Brain microvascular endothelial cell (primary cell): ENCODE measurements around the gene TMEM273.

Source experiments
- DNase-seq: peaks from one replicate; pipeline ENCODE4 v3.0.0-alpha.2; 2020
- H3K27ac ChIP-seq: fragments of 250-450 bp; sonication (Bioruptor Pico); 2 replicates; pipeline ENCODE4 v1.5.1; 2020; ENCODE audit warnings: mild to moderate bottlenecking, moderate library complexity
- H3K27me3 ChIP-seq: fragments of 250-450 bp; sonication (Bioruptor Pico); replicated peaks from 2 replicates; pipeline ENCODE4 v1.5.1; 2020; ENCODE audit warnings: mild to moderate bottlenecking
- H3K36me3 ChIP-seq: fragments of 250-450 bp; sonication (Bioruptor Pico); replicated peaks from 2 replicates; pipeline ENCODE4 v1.5.1; 2020; ENCODE audit warnings: mild to moderate bottlenecking
- H3K4me3 ChIP-seq: 2 replicates; pipeline ENCODE4 v1.5.1; 2011; ENCODE audit warnings: low read depth, mild to moderate bottlenecking, control low read depth, low read length, moderate library complexity
- in situ Hi-C: cut with HindIII; loops from 2 replicates; pipeline ENCODE4 v1.10.0; 2017; ENCODE audit warnings: low sequenced_read_pairs, low pct_ligation_motif_present
- TF ChIP-seq, protein P1 (sequence below): IDR thresholded peaks from 2 replicates; pipeline ENCODE4 v1.5.1; 2011; ENCODE audit warnings: low read depth, mild to moderate bottlenecking, moderate library complexity, low read length, control low read depth, inconsistent platforms; ENCODE audit errors: missing control alignments

The TMEM273 gene

DNA sequence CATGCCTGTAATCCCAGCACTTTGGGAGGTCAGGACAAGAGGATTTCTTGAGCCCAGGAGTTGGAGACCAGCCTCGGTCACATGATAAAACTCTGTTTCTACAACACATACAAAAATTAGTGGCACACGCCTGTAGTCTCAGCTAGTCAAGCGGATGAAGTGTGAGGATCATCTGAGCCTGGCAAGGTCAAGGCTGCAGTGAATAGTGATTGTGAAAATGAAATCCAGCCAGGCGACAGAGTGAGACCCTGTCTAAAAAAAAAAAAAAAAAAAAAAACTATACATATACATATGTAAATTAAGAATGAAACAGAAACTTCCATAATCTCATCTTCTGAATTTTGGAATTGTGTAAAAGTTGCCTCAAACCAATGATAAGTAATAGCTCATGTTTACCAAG lies 36.2 kb downstream of the TMEM273 start:
- Histone ChIP-seq H3K27me3 (no peaks in the 10 kb centered on the region), H3K4me3 (no peak overlapping the region), H3K36me3 (no peaks in the 10 kb centered on the region), H3K27ac (no peak overlapping the region)
- no peak for DNase-seq
- TF ChIP-seq, protein P1, sequence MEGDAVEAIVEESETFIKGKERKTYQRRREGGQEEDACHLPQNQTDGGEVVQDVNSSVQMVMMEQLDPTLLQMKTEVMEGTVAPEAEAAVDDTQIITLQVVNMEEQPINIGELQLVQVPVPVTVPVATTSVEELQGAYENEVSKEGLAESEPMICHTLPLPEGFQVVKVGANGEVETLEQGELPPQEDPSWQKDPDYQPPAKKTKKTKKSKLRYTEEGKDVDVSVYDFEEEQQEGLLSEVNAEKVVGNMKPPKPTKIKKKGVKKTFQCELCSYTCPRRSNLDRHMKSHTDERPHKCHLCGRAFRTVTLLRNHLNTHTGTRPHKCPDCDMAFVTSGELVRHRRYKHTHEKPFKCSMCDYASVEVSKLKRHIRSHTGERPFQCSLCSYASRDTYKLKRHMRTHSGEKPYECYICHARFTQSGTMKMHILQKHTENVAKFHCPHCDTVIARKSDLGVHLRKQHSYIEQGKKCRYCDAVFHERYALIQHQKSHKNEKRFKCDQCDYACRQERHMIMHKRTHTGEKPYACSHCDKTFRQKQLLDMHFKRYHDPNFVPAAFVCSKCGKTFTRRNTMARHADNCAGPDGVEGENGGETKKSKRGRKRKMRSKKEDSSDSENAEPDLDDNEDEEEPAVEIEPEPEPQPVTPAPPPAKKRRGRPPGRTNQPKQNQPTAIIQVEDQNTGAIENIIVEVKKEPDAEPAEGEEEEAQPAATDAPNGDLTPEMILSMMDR = no peak
- in situ Hi-C loops = no loop called here

DNA sequence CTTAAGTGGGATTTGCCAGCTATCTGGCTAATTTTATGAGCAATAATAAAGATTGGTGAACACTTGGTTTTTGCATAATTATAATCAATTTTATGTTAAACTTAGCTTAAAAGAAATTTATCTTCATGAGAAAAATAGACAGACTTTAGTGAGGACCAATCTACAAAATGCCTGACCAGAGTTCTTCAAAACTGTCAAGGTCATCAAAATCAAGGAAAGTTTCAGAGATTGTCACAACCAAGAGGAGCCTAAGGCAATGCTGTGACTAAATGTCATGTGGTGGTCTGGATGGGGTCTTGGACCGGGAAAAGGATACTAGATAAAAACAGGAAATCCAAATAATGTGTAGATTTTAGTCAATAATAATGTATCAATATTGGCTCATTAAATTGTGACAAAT lies 36.7 kb downstream of the TMEM273 start:
- DNase-seq = no peak
- Histone ChIP-seq H3K27ac (no peak overlapping the region), H3K27me3 (no peaks in the 10 kb centered on the region), H3K4me3 (no peak overlapping the region), H3K36me3 (no peaks in the 10 kb centered on the region)
- in situ Hi-C loops = no loop called here
- TF ChIP-seq, protein P1 = no peak

DNA sequence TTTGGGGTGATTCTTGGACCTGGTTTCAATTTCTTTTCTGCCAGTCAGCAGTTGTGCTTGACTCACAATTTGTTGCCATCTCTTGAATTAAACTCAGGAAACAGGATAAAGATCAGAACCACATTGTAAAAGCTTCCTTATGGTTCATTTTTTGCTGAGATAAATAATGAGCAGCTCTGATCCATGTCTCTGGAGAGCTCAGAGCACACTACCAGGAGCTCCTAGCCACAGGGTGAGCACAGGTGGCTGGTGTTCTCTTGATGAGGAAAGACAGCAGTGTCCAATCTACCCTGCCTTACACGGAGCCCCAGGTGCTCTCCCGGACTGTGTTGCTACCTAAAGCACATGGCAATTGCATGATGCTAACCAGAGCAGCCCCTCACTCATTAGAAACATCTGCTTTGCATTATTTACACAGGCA lies 37.2 kb downstream of the TMEM273 start:
- Histone ChIP-seq H3K36me3 (no peaks in the 10 kb centered on the region), H3K27ac (no peak overlapping the region), H3K27me3 (no peaks in the 10 kb centered on the region), H3K4me3 (no peak overlapping the region)
- no peak for DNase-seq
- TF ChIP-seq, protein P1 = no peak
- in situ Hi-C loops = no loop called here

DNA sequence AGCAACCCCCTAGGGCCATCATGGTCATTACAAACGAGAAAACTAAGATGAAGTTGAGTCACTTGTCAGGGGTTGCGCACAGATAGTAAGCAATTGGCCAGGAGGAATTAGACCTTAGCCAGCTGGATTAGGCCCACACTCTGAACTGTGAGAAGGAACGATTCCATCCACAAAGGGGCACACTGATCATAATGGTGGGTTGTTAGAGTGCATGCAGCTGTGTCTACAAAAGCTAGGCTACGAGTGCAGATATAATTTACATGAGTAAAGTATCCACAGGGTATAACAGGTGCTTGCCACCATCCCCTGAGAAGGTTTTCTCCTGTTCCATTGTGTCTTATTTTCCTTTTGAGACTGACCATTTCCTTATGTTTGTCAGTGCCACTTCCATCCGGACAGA lies 37.8 kb downstream of the TMEM273 start:
- Histone ChIP-seq H3K27me3 (no peaks in the 10 kb centered on the region), H3K36me3 (no peaks in the 10 kb centered on the region), H3K27ac (no peak overlapping the region), H3K4me3 (no peak overlapping the region)
- TF ChIP-seq, protein P1 = no peak
- DNase-seq = no peak
- in situ Hi-C loops = no loop called here

DNA sequence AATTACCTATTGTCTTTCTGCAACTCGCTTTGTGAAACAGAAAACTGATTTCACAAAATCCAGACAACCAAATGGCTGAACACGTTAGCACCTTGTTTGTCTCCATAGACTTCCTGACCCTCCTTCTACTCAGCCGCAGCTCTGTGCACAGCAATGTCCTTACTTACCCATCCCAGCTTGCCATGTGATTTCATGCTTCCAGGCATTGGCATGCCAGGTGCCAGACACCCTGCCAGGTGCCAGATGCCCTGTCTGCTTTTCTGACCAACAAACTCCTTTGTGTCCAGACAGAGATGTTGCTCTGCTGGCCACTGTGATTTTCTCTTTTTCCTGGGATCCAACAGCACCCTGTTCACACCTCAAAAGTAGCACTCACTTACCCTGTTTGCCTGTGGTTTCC lies 38.3 kb downstream of the TMEM273 start:
- H3K4me3 ChIP-seq = no peak overlapping the region
- no peaks in the 10 kb centered on the region for H3K36me3 ChIP-seq
- no peak overlapping the region for H3K27ac ChIP-seq
- TF ChIP-seq, protein P1 = no peak
- in situ Hi-C loops = no loop called here
- H3K27me3 ChIP-seq = no peaks in the 10 kb centered on the region
- DNase-seq = no peak

DNA sequence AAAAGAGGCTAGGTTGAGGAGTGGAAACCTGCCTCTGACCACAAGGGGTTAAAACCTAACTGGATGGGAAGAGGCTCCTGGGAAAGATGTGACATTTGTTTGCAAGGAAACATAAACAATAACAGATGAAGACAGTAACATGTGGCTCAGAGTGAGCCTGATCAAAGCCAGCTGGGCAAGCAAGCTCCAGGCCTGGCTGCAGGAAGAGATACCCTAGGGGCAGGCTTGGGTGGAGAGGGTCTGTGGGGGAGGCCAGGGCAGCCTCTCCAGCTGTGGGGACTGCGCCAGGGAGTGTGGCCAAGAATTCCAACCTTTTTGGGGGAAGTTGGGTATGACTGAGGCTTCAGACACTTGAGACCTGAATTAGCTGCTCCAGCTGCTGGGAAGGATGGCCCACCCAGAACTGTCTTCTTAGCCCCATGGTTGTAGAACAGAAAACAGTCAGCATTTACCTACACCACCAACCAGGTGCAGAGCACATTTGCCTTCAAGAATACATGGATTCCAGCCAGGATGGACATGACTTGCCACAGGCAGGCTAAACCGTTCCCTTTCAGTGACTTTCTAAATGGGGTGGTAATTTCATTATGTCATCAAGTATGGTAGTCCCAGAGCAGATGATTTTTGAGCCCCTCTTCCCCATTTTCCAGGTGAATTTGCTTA lies 44.0 kb downstream of the TMEM273 start:
- TF ChIP-seq, protein P1 = no peak
- H3K27ac ChIP-seq = no peak overlapping the region
- DNase-seq = no peak
- in situ Hi-C loops = no loop called here
- H3K27me3 ChIP-seq = no peaks in the 10 kb centered on the region
- no peak overlapping the region for H3K4me3 ChIP-seq
- H3K36me3 ChIP-seq = no peaks in the 10 kb centered on the region
